GM12872 (cell line): ENCODE data around the gene MYO15B.

Experiments
- CTCF ChIP-seq: IDR thresholded peaks from 3 replicates; pipeline ENCODE4 v1.5.1; 2011; ENCODE audit warnings: low read depth, mild to moderate bottlenecking, low read length, moderate library complexity; ENCODE audit not compliant: insufficient read depth

Gene MYO15B

GRCh38 chr17:75642784-75643642 lies 55.4 kb downstream of the MYO15B start:
- TF ChIP-seq CTCF, result no peak

- no peak for TF ChIP-seq CTCF
These were observed 56.0 kb downstream of the MYO15B start for GRCh38 chr17:75643643-75644017.

GRCh38 chr17:75645501-75645888 lies 57.9 kb downstream of the MYO15B start:
- TF ChIP-seq CTCF, result no peak

- TF ChIP-seq CTCF, result no peak
These were observed 58.5 kb downstream of the MYO15B start for GRCh38 chr17:75645889-75646637.

- no peak for TF ChIP-seq CTCF
These were observed 59.0 kb downstream of the MYO15B start for GRCh38 chr17:75646638-75646992.

GRCh38 chr17:75647061-75647460 lies 59.5 kb downstream of the MYO15B start:
- TF ChIP-seq CTCF, result no peak

GRCh38 chr17:75647921-75648320 lies 60.3 kb downstream of the MYO15B start:
- no peak for TF ChIP-seq CTCF
